ENCODE measurements around the gene PIK3R2. TPM values are rescaled to one million over a fixed set of nuclear protein-coding genes. Genes with fewer than 3 reads are reported as not detected.

Gene PIK3R2
- total RNA-seq, 4 donors from 2014 or later: 6.3 to 11.7 (median 7.4) TPM

- DNase-seq (ENCODE audit: low spot score) (no peak), ATAC-seq (ENCODE audit: low FRiP score) (no peak)
- TF ChIP-seq CTCF (IDR thresholded peaks at IDR 0.05): no peak
These were observed 41.2 kb downstream of the PIK3R2 start for GRCh38 chr19:18194181-18194530.

- no peak for TF ChIP-seq CTCF (IDR thresholded peaks at IDR 0.05)
- DNase-seq (ENCODE audit: low spot score) (no peak), ATAC-seq (ENCODE audit: low FRiP score) (peak; percentile 43)
These were observed 41.7 kb downstream of the PIK3R2 start for GRCh38 chr19:18194554-18195238.

GRCh38 chr19:18196511-18196845 is 43.5 kb downstream of the PIK3R2 start:
- TF ChIP-seq CTCF (IDR thresholded peaks at IDR 0.05): no peak
- ATAC-seq (ENCODE audit: low FRiP score): no peak
- no peak for DNase-seq (ENCODE audit: low spot score)

GRCh38 chr19:18197306-18197705 is 44.3 kb downstream of the PIK3R2 start:
- no peak for TF ChIP-seq CTCF (IDR thresholded peaks at IDR 0.05)
- ATAC-seq (ENCODE audit: low FRiP score): no peak
- DNase-seq (ENCODE audit: low spot score): no peak

- DNase-seq (ENCODE audit: low spot score): no peak
- no peak for TF ChIP-seq CTCF (IDR thresholded peaks at IDR 0.05)
- ATAC-seq (ENCODE audit: low FRiP score): no peak
These were observed 45.0 kb downstream of the PIK3R2 start for GRCh38 chr19:18197941-18198340.

GRCh38 chr19:18198374-18198773 is 45.4 kb downstream of the PIK3R2 start:
- DNase-seq (ENCODE audit: low spot score) (no peak), ATAC-seq (ENCODE audit: low FRiP score) (no peak)
- no peak for TF ChIP-seq CTCF (IDR thresholded peaks at IDR 0.05)

GRCh38 chr19:18202397-18202777 is 49.4 kb downstream of the PIK3R2 start:
- no peak for DNase-seq (ENCODE audit: low spot score)
- no peak for ATAC-seq (ENCODE audit: low FRiP score)
- no peak for TF ChIP-seq CTCF (IDR thresholded peaks at IDR 0.05)
